H1 (cell line): ENCODE data around the gene UIMC1. TPM values are rescaled to one million over a fixed set of nuclear protein-coding genes. Genes with fewer than 3 reads are reported as not detected.

Experiments used
- CTCF ChIA-PET: fragments of 300-600 bp; sonication (Branson Sonifier 250); formaldehyde crosslinking; loops from one replicate; lab custom pipeline; 2021; ENCODE audit not compliant: partially characterized antibody; lab: Charles Lee
- POLR2A ChIA-PET: fragments of 300-600 bp; sonication (Branson Sonifier 250); formaldehyde crosslinking; loops from one replicate; lab custom pipeline; 2021; ENCODE audit warnings: inconsistent platforms; ENCODE audit not compliant: partially characterized antibody; lab: Charles Lee
- DNase-seq, 2 experiments: peaks; one replicate each; pipeline versions ENCODE4 v3.0.0 to v3.0.0-alpha.2; 2010 to 2022; ENCODE audit warnings: low spot score in 2 of 2, low read depth in 1 of 2, mixed read lengths in 1 of 2
- FAIRE-seq: peaks from 2 replicates; lab custom pipeline; 2011; peaks lifted over from hg19 to GRCh38; lab: Jason Lieb, UNC
- H2AFZ ChIP-seq: 2 replicates; pipeline ENCODE4 v1.8.1; 2012; ENCODE audit warnings: low read length, inconsistent platforms
- H2AK5ac ChIP-seq: 2 replicates; pipeline ENCODE4 v1.6.1; 2013; ENCODE audit warnings: low read depth, low read length
- H2BK120ac ChIP-seq: replicated peaks from 2 replicates; pipeline ENCODE3; 2013; ENCODE audit warnings: low read depth, low read length, inconsistent platforms
- H2BK12ac ChIP-seq: 2 replicates; pipeline ENCODE4 v1.6.1; 2013; ENCODE audit warnings: low read depth, low read length
- H2BK15ac ChIP-seq: 2 replicates; pipeline ENCODE4 v1.6.1; 2013; ENCODE audit warnings: low read length
- H2BK20ac ChIP-seq: 2 replicates; pipeline ENCODE4 v1.6.1; 2013; ENCODE audit warnings: low read length
- H2BK5ac ChIP-seq: 2 replicates; pipeline ENCODE4 v1.6.1; 2013; ENCODE audit warnings: low read depth, low read length
- H3K14ac ChIP-seq: 2 replicates; pipeline ENCODE4 v1.6.1; 2013; ENCODE audit warnings: inconsistent platforms; ENCODE audit not compliant: insufficient read length
- H3K18ac ChIP-seq: 2 replicates; pipeline ENCODE4 v1.6.1; 2013; ENCODE audit warnings: low read length; ENCODE audit errors: extremely low read depth
- H3K23ac ChIP-seq: 2 replicates; pipeline ENCODE4 v1.6.1; 2013; ENCODE audit warnings: inconsistent platforms; ENCODE audit not compliant: insufficient read length
- H3K23me2 ChIP-seq: 2 replicates; pipeline ENCODE4 v1.6.1; 2013; ENCODE audit warnings: low read depth, low read length
- H3K27ac ChIP-seq: 2 replicates; pipeline ENCODE4 v1.6.1; 2011; ENCODE audit warnings: low read depth, low read length, inconsistent platforms
- H3K27me3 ChIP-seq, 4 experiments: replicated peaks in 1 of 4; 1 replicate in 1 of 4; 2 replicates in 3 of 4; pipeline versions ENCODE4 v1.6.1 to v1.8.1; 2011 to 2013; ENCODE audit warnings: low read length in 3 of 4, mild to moderate bottlenecking in 3 of 4, inconsistent platforms in 2 of 4, mixed read lengths in 2 of 4, moderate library complexity in 1 of 4; ENCODE audit not compliant: control insufficient read depth in 3 of 4, insufficient read depth in 3 of 4; ENCODE audit errors: extremely low read depth in 1 of 4
- H3K36me3 ChIP-seq, 4 experiments: 2 replicates each; pipeline versions ENCODE4 v1.6.1 to v1.8.1; 2011 to 2013; ENCODE audit warnings: mild to moderate bottlenecking in 4 of 4, low read length in 3 of 4, moderate library complexity in 2 of 4, control low read depth in 1 of 4, inconsistent platforms in 1 of 4; ENCODE audit not compliant: insufficient read depth in 4 of 4, control insufficient read depth in 2 of 4
- H3K4ac ChIP-seq: replicated peaks from 2 replicates; pipeline ENCODE3; 2013; ENCODE audit warnings: low read length, low read depth, mixed read lengths, inconsistent platforms; ENCODE audit not compliant: insufficient read length
- H3K4me1 ChIP-seq, 4 experiments: replicated peaks in 1 of 4; 1 replicate in 1 of 4; 2 replicates in 3 of 4; pipeline versions ENCODE4 v1.6.1 to v1.8.1; 2011 to 2013; ENCODE audit warnings: low read length in 3 of 4, inconsistent platforms in 2 of 4, mixed read lengths in 1 of 4; ENCODE audit not compliant: insufficient read depth in 4 of 4, control insufficient read depth in 3 of 4
- H3K4me2 ChIP-seq, 2 experiments: 2 replicates each; pipeline versions ENCODE4 v1.6.1 to v1.8.1; 2011 to 2013; ENCODE audit warnings: low read depth in 2 of 2, low read length in 2 of 2, control low read depth in 1 of 2, inconsistent platforms in 1 of 2, mild to moderate bottlenecking in 1 of 2; ENCODE audit not compliant: insufficient read depth in 1 of 2
- H3K4me3 ChIP-seq, 4 experiments: fragments of 200-600, 300-600 bp in 1 of 4; sonication (generic), shearing (Covaris generic), sonication (Bioruptor Twin) in 1 of 4; 2 replicates each; pipeline versions ENCODE4 v1.5.1 to v1.8.1; 2011 to 2016; ENCODE audit warnings: low read length in 4 of 4, low read depth in 3 of 4, control low read depth in 2 of 4, inconsistent platforms in 2 of 4, mild to moderate bottlenecking in 2 of 4, mixed read lengths in 1 of 4, moderate library complexity in 1 of 4; ENCODE audit not compliant: insufficient read depth in 2 of 4; ENCODE audit errors: extremely low read depth in 1 of 4
- H3K56ac ChIP-seq: replicated peaks from 2 replicates; pipeline ENCODE3; 2013; ENCODE audit warnings: low read depth, mild to moderate bottlenecking, mixed read lengths, low read length, inconsistent platforms; ENCODE audit not compliant: insufficient read length
- H3K79me1 ChIP-seq: 2 replicates; pipeline ENCODE4 v1.6.1; 2013; ENCODE audit warnings: low read depth, low read length, control low read depth
- H3K79me2 ChIP-seq, 2 experiments: 2 replicates each; pipeline versions ENCODE4 v1.6.1 to v1.8.1; 2012 to 2013; ENCODE audit warnings: low read length in 2 of 2, mild to moderate bottlenecking in 2 of 2, inconsistent platforms in 1 of 2; ENCODE audit not compliant: insufficient read depth in 2 of 2, control insufficient read depth in 1 of 2
- H3K9ac ChIP-seq, 4 experiments: replicated peaks in 1 of 4; 1 replicate in 1 of 4; 2 replicates in 3 of 4; pipeline versions ENCODE4 v1.6.1 to v1.8.1; 2011 to 2013; ENCODE audit warnings: low read depth in 3 of 4, low read length in 3 of 4, control low read depth in 2 of 4, mild to moderate bottlenecking in 2 of 4, moderate library complexity in 2 of 4, inconsistent platforms in 1 of 4; ENCODE audit errors: extremely low read depth in 1 of 4
- H3K9me3 ChIP-seq, 2 experiments: 2 replicates each; pipeline versions ENCODE4 v1.6.1 to v1.8.1; 2012 to 2013; ENCODE audit warnings: mild to moderate bottlenecking in 2 of 2, moderate library complexity in 2 of 2, control low read depth in 1 of 2, inconsistent platforms in 1 of 2, low read depth in 1 of 2, low read length in 1 of 2, mixed read lengths in 1 of 2; ENCODE audit not compliant: insufficient read depth in 2 of 2
- H4K20me1 ChIP-seq, 2 experiments: replicated peaks in 1 of 2; 2 replicates each; pipeline versions ENCODE3 to v1.8.1; 2011 to 2013; ENCODE audit warnings: inconsistent platforms in 2 of 2, low read length in 2 of 2, mild to moderate bottlenecking in 1 of 2; ENCODE audit not compliant: insufficient read depth in 2 of 2, control insufficient read depth in 1 of 2
- H4K5ac ChIP-seq: 2 replicates; pipeline ENCODE4 v1.6.1; 2013; ENCODE audit warnings: low read length, low read depth, mixed read lengths, inconsistent platforms; ENCODE audit not compliant: insufficient read length
- H4K8ac ChIP-seq: 2 replicates; pipeline ENCODE4 v1.8.0; 2013; ENCODE audit warnings: mild to moderate bottlenecking, moderate library complexity, low read length, inconsistent platforms; ENCODE audit not compliant: insufficient read depth; ENCODE audit errors: extremely low read depth
- H4K91ac ChIP-seq: replicated peaks from 2 replicates; pipeline ENCODE3; 2013; ENCODE audit warnings: low read length, mixed read lengths, inconsistent platforms; ENCODE audit not compliant: insufficient read length
- CBX8 ChIP-seq: fragments of 300-800, 300-1000 bp; sonication (generic); IDR thresholded peaks from 2 replicates; pipeline ENCODE4 v1.7.1; 2016; ENCODE audit warnings: low read depth, low read length, borderline replicate concordance
- CTBP2 ChIP-seq: IDR thresholded peaks from 2 replicates; pipeline ENCODE4 v1.7.0; 2011; ENCODE audit warnings: borderline replicate concordance, mild to moderate bottlenecking, moderate library complexity, mixed read lengths, low read length; ENCODE audit not compliant: insufficient read depth, insufficient read length
- FOSL1 ChIP-seq: IDR thresholded peaks from 2 replicates; pipeline ENCODE4 v1.6.1; 2011; ENCODE audit warnings: mild to moderate bottlenecking, low read depth, low read length, moderate library complexity; ENCODE audit not compliant: insufficient read depth
- POU5F1 ChIP-seq: IDR thresholded peaks from 2 replicates; pipeline ENCODE4 v1.6.1; 2011; ENCODE audit warnings: low read depth, mild to moderate bottlenecking, low read length, moderate library complexity
- RFX5 ChIP-seq: IDR thresholded peaks from 2 replicates; pipeline ENCODE4 v1.6.1; 2011; ENCODE audit warnings: low read depth, low read length, improper control_type of control experiment, borderline replicate concordance
- RXRA ChIP-seq: IDR thresholded peaks from 2 replicates; pipeline ENCODE4 v1.6.1; 2011; ENCODE audit warnings: low read depth, mild to moderate bottlenecking, low read length, moderate library complexity; ENCODE audit not compliant: insufficient read depth
- TAF7 ChIP-seq: optimal IDR thresholded peaks from 2 replicates; pipeline ENCODE3; 2011; ENCODE audit warnings: low read depth, mild to moderate bottlenecking, inconsistent platforms, low read length, moderate library complexity, borderline replicate concordance
- ZNF274 ChIP-seq: IDR thresholded peaks from 2 replicates; pipeline ENCODE4 v1.7.0; 2012; ENCODE audit warnings: low read length, borderline replicate concordance; ENCODE audit errors: extremely low read depth
- WGBS, 2 experiments: shearing (Covaris generic) in 1 of 2; methylation state at CpG; one replicate each; pipeline versions ENCODE4 v1.1.6 to v1.1.7; 2013 to 2015; ENCODE audit warnings: low lambda C conversion rate in 2 of 2, mixed read lengths in 2 of 2, inconsistent platforms in 1 of 2, low coverage in 1 of 2, missing lambda C conversion rate in 1 of 2; ENCODE audit not compliant: insufficient replicate concordance in 2 of 2, insufficient coverage in 1 of 2, insufficient read length in 1 of 2; ENCODE audit errors: extremely low coverage in 1 of 2, missing lambda C conversion rate in 1 of 2; 5-methylcytosine and 5-hydroxymethylcytosine counted together
- polyA plus RNA-seq, 7 experiments: library from polyadenylated mRNA; depleted of rRNA in 3 of 7; stranded (reverse) in 5 of 7; unstranded in 2 of 7; fragments of >200 nt in 5 of 7; fragments of 200-250 nt in 2 of 7; gene quantifications; 1 replicate in 5 of 7; 2 replicates in 1 of 7; 4 replicates in 1 of 7; pipeline versions ENCODE4 v1.2.1 to v1.2.3, GENCODE V29; 2011 to 2013; ENCODE audit warnings: missing spikeins in 2 of 7, mixed read lengths in 2 of 7
- total RNA-seq: library from RNA; stranded (reverse); fragmentation: NEBNext Ultra II Directional; extraction: Animal tissue kit (Norgen Biotek cat#: 25700); gene quantifications from 2 replicates; pipeline ENCODE4 v1.2.1, GENCODE V29; 2021
- TF ChIP-seq, protein P1 (sequence below): IDR thresholded peaks from 2 replicates; pipeline ENCODE4 v1.6.1; 2012; ENCODE audit warnings: low read length, inconsistent platforms

The UIMC1 gene
- total and polyA plus RNA-seq, 2 of the 8 experiments (the other 6 are each of a cell fraction or from before 2014, with no cell fraction given), result 12.8 to 43.7 TPM

DNA sequence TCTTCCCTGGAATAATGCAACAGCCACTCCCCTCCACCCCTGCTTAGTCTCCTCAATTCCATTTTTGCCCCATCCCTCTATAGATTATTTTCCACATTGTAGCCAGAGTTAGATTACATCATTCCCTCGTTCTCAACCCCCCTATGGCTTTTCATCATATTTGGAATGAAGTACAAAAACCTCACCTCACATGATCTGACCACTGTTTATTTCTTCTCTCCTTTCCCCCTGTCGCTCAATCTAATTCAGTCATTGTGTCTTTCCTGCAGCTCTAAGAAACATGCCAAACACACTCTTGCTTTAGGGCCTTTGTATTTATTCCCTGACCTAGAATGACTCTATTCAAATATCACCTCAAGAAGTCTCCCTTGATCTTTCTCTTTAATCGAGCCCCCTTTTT is 84.9 kb downstream of the UIMC1 start:
- peaks cover 0 to 2% (median 0%) of the 10 kb centered on the region in 4 experiments; a peak in 3 of 8 replicates for H3K36me3 ChIP-seq
- H3K27me3 ChIP-seq, result no peaks in the 10 kb centered on the region
- H3K14ac ChIP-seq, result no peak overlapping the region
- CTCF ChIA-PET, result interaction anchor here (0.5 to 1.2 kb wide), 3 partner anchors 12 to 568 kb away, joined by 3 read pairs; no protein-coding TSS in a partner anchor
- no peak overlapping the region for H2BK5ac ChIP-seq
- H3K4me2 ChIP-seq, result no peak overlapping the region
- no peak overlapping the region for H3K4ac ChIP-seq
- no peak overlapping the region for H3K4me3 ChIP-seq
- no peak overlapping the region for H3K23ac ChIP-seq
- H2AFZ ChIP-seq, result no peak overlapping the region
- WGBS, 2 experiments, result 86% methylated on average over 3 of the region's 3 CpGs; no CpG with 5 or more reads in 1 of the 2 experiments
- H3K79me1 ChIP-seq, result no peaks in the 10 kb centered on the region
- H3K27ac ChIP-seq, result no peak overlapping the region
- DNase-seq, result no peak
- no peak overlapping the region for H2BK12ac ChIP-seq
- H3K9ac ChIP-seq, result no peak overlapping the region
- no peak overlapping the region for H2AK5ac ChIP-seq
- H2BK120ac ChIP-seq, result no peak overlapping the region
- H2BK15ac ChIP-seq, result no peak overlapping the region
- FAIRE-seq, result no peak
- H4K5ac ChIP-seq, result no peak overlapping the region
- no peak overlapping the region for H4K91ac ChIP-seq
- no peaks in the 10 kb centered on the region; a peak in 1 of 4 replicates for H3K79me2 ChIP-seq
- POLR2A ChIA-PET, result no interaction called here
- H3K9me3 ChIP-seq, result no peaks in the 10 kb centered on the region
- H3K56ac ChIP-seq, result no peak overlapping the region
- no peak overlapping the region for H2BK20ac ChIP-seq
- H4K20me1 ChIP-seq, result no peaks in the 10 kb centered on the region
- no peaks in the 10 kb centered on the region for H3K23me2 ChIP-seq
- no peak overlapping the region for H3K18ac ChIP-seq
- H4K8ac ChIP-seq, result no peak overlapping the region
- H3K4me1 ChIP-seq, result no peaks in the 10 kb centered on the region
- TF ChIP-seq ZNF274, result no peak
- no peak for TF ChIP-seq POU5F1
- no peak for TF ChIP-seq CTBP2
- TF ChIP-seq RFX5, result no peak
- no peak for TF ChIP-seq TAF7
- TF ChIP-seq, protein P1, sequence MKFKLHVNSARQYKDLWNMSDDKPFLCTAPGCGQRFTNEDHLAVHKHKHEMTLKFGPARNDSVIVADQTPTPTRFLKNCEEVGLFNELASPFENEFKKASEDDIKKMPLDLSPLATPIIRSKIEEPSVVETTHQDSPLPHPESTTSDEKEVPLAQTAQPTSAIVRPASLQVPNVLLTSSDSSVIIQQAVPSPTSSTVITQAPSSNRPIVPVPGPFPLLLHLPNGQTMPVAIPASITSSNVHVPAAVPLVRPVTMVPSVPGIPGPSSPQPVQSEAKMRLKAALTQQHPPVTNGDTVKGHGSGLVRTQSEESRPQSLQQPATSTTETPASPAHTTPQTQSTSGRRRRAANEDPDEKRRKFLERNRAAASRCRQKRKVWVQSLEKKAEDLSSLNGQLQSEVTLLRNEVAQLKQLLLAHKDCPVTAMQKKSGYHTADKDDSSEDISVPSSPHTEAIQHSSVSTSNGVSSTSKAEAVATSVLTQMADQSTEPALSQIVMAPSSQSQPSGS, result no peak
- no peak for TF ChIP-seq CBX8
- no peak for TF ChIP-seq FOSL1
- TF ChIP-seq RXRA, result no peak
